Body of pancreas (tissue), 4 donors: Measurements from ENCODE around the gene SAC3D1.
"Not testable (repeated sequence)": the region's sequence is repeated elsewhere in the genome, so short reads cannot be mapped to it uniquely, and the experiment has no call there.

ENCODE experiments used
- POLR2A ChIP-seq, 3 donors: fragments of 450-650 bp; IDR thresholded peaks; one replicate each; pipeline ENCODE4 v1.6.1; 2016; ENCODE audit warnings: antibody characterized with exemption in 3 of 3, mild to moderate bottlenecking in 2 of 3
- TF ChIP-seq, protein P1 (sequence below), 7 experiments: fragments of 450-650 bp in 4 of 7; fragments of 200-600 bp in 3 of 7; sonication (generic) in 3 of 7; IDR thresholded peaks; one replicate each; pipeline ENCODE4 v1.5.1; 2016 to 2019; ENCODE audit warnings: antibody characterized with exemption in 7 of 7

DNA sequence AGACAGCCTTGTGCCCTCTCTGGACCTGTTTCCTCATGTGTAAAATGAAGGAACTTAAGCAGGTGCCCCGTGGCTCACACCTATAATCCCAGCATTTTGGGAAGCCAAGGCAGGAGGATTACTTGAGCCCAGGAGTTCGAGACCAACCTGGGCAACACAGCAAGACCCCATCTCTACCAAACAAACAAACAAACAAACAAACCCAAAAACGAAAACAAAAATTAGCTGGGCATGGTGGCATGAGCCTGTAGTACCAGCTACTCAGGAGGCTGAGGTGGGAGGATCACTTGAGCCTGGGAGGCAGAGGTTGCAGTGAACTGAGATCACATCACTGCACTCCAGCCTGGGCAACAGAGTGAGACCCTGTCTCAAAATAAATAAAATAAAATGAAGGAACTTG, 37.0 kb upstream of the SAC3D1 start:
- TF ChIP-seq, protein P1, sequence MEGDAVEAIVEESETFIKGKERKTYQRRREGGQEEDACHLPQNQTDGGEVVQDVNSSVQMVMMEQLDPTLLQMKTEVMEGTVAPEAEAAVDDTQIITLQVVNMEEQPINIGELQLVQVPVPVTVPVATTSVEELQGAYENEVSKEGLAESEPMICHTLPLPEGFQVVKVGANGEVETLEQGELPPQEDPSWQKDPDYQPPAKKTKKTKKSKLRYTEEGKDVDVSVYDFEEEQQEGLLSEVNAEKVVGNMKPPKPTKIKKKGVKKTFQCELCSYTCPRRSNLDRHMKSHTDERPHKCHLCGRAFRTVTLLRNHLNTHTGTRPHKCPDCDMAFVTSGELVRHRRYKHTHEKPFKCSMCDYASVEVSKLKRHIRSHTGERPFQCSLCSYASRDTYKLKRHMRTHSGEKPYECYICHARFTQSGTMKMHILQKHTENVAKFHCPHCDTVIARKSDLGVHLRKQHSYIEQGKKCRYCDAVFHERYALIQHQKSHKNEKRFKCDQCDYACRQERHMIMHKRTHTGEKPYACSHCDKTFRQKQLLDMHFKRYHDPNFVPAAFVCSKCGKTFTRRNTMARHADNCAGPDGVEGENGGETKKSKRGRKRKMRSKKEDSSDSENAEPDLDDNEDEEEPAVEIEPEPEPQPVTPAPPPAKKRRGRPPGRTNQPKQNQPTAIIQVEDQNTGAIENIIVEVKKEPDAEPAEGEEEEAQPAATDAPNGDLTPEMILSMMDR (IDR thresholded peaks at IDR 0.05), result not testable (repeated sequence)
- not testable (repeated sequence) for TF ChIP-seq POLR2A (IDR thresholded peaks at IDR 0.05)
